Activated T-cell treated with anti-CD3 and anti-CD28 coated beads, Interleukin-2, amount 50 U/mL, for 4 hours (primary cell): ENCODE results near the gene GRIA1. TPM values are rescaled to one million over a fixed set of nuclear protein-coding genes. Genes with fewer than 3 reads are reported as not detected.
"Not testable (repeated sequence)": the region's sequence is repeated elsewhere in the genome, so short reads cannot be mapped to it uniquely, and the experiment has no call there.

Source experiments
- ATAC-seq, 2 donors: fragments of 200-7000 bp; cut with Tn5 transposase; one replicate each; pipeline ENCODE4 v1.10.0; 2021
- DNase-seq: peaks from one replicate; pipeline ENCODE4 v3.0.0-alpha.2; 2020
- H3K27me3 Mint-ChIP-seq: one replicate; pipeline ENCODE4 v1.8.0; 2021; ENCODE audit warnings: low read depth, mixed read lengths
- H3K36me3 Mint-ChIP-seq: one replicate; pipeline ENCODE4 v1.8.0; 2022; ENCODE audit warnings: mixed read lengths; ENCODE audit not compliant: insufficient read depth
- H3K4me1 Mint-ChIP-seq: one replicate; pipeline ENCODE4 v1.8.0; 2021; ENCODE audit warnings: low read depth, mixed read lengths
- H3K4me3 Mint-ChIP-seq: one replicate; pipeline ENCODE4 v1.8.0; 2021; ENCODE audit warnings: mild to moderate bottlenecking, moderate library complexity, mixed read lengths
- H3K9me3 Mint-ChIP-seq: one replicate; pipeline ENCODE4 v1.8.0; 2021; ENCODE audit warnings: mixed read lengths
- total RNA-seq, 3 donors: library from RNA; stranded (reverse); gene quantifications; one replicate each; pipeline ENCODE4 v1.2.1, GENCODE V29; 2021

Gene GRIA1
- total RNA-seq, 3 donors from 2014 or later, result not detected

GRCh38 chr5:153702265-153702664 lies 211.8 kb downstream of the GRIA1 start:
- no peaks in the 10 kb centered on the region for H3K9me3 Mint-ChIP-seq
- no peaks in the 10 kb centered on the region for H3K36me3 Mint-ChIP-seq
- no peak for DNase-seq
- ATAC-seq, result no peak
- no peaks in the 10 kb centered on the region for H3K27me3 Mint-ChIP-seq
- no peaks in the 10 kb centered on the region for H3K4me1 Mint-ChIP-seq
- no peak overlapping the region for H3K4me3 Mint-ChIP-seq

DNA sequence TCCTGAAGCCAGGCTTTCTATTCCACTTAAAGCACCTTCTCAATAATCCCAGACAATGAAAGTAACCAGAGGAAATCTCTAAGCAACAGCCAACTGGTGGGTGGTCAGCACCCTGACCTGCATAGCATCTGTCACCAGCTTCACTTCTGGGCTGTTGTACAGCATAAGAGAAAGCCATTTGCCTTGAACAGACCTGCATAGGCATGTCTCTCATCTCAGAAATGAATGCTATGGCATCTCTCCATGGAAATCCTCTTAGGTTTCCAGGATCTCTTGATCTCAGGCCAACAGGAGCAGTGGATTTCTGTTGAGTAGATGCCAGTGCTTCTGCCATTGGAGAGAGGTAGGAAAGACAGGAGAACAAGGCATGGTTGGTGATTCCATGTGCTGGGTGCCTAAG lies 213.6 kb downstream of the GRIA1 start:
- DNase-seq, result no peak
- no peaks in the 10 kb centered on the region for H3K9me3 Mint-ChIP-seq
- no peaks in the 10 kb centered on the region for H3K36me3 Mint-ChIP-seq
- no peaks in the 10 kb centered on the region for H3K27me3 Mint-ChIP-seq
- ATAC-seq, result no peak
- H3K4me1 Mint-ChIP-seq, result no peaks in the 10 kb centered on the region
- H3K4me3 Mint-ChIP-seq, result no peak overlapping the region

DNA sequence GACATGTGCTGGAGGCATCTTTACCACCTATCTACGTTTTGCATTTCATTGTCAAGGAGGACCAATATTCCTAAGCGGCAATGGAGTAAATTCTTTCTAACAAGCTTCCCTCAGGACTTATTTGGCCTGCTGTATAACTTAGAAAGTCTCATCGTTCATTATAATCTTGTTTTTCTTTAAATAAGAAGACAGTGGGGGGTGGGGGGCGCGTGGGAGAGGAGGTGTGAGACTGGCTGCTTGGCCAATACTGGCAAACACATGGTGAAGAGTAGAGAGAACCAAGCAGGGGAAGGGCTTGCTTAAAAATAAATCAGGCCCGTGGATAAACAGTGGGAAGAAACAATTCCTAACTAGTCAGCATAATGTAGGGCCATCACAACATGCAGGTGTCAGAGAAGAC lies 217.2 kb downstream of the GRIA1 start:
- Mint-ChIP-seq H3K4me1 (no peaks in the 10 kb centered on the region), H3K36me3 (no peaks in the 10 kb centered on the region), H3K4me3 (no peak overlapping the region), H3K27me3 (peaks cover 2% of the 10 kb centered on the region), H3K9me3 (peaks cover 4% of the 10 kb centered on the region)
- ATAC-seq, result no peak
- no peak for DNase-seq

GRCh38 chr5:153711755-153712154 lies 221.3 kb downstream of the GRIA1 start:
- Mint-ChIP-seq H3K4me1 (no peaks in the 10 kb centered on the region), H3K9me3 (peaks cover 4% of the 10 kb centered on the region), H3K27me3 (peaks cover 2% of the 10 kb centered on the region), H3K4me3 (no peak overlapping the region), H3K36me3 (no peaks in the 10 kb centered on the region)
- ATAC-seq (no peak), DNase-seq (no peak)

DNA sequence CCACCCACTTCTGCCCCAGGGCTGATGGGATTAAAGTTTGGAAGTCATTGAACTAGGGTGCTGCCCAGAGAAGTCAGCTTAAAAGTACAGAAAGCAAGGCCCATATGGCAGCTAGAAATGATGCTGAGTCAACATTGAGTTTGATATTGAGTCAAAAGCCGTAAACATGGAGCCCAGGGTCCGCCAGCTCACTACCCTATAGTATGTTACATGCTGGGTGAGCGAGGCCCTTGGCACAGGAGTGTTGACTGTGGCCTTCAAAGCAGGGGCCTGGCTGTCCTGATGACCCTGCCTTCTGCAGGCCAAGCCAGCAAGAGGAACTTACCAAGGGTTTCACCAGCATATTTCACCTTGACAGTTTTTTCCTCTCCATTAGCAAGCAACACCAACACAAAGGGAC lies 222.5 kb downstream of the GRIA1 start:
- H3K9me3 Mint-ChIP-seq, result peaks cover 4% of the 10 kb centered on the region
- ATAC-seq (no peak), DNase-seq (no peak)
- H3K36me3 Mint-ChIP-seq, result no peaks in the 10 kb centered on the region
- peaks cover 2% of the 10 kb centered on the region for H3K27me3 Mint-ChIP-seq
- no peak overlapping the region for H3K4me3 Mint-ChIP-seq
- H3K4me1 Mint-ChIP-seq, result no peaks in the 10 kb centered on the region

DNA sequence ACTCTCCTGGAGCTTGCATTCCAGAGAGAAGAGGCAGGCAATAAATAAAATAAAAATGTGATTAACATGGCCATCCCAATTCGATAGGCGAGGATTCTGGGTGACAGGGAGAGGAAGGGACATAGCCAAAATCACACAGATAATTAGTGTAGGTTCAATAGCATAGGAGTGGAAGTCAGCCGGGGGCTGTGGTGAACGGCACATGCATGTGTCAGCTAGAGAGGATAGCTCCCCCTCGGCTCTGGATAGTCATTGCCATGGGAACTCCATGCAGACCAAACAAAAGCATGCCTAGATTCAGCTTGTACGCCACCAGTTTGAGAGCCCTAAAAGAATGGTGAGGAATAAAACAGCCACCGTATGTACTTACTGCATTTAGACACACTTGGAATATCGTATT lies 223.5 kb downstream of the GRIA1 start:
- Mint-ChIP-seq H3K36me3 (no peaks in the 10 kb centered on the region), H3K4me3 (no peak overlapping the region), H3K4me1 (no peaks in the 10 kb centered on the region), H3K9me3 (peaks cover 4% of the 10 kb centered on the region), H3K27me3 (peaks cover 2% of the 10 kb centered on the region)
- ATAC-seq (no peak), DNase-seq (no peak)

DNA sequence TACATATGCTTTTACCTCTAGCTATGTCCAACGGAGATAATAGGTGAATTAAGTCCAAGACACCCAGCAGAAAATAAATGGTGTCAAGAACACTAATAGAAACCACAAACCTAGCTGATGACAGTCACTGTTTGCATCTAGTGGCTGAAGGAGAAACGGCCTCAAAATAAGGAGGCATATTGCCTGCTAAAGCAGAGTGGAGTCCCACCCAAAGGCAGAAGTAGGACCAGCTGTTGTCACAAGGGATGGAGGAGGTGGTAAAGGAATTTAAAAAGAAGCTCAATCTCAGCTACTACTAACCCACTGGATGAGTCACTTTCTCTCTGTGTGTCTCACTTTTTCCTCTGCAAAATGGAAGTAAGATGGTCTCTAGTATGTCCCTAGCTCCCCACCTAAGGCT lies 224.3 kb downstream of the GRIA1 start:
- DNase-seq (no peak), ATAC-seq (no peak)
- Mint-ChIP-seq H3K4me1 (no peaks in the 10 kb centered on the region), H3K27me3 (peaks cover 2% of the 10 kb centered on the region), H3K4me3 (no peak overlapping the region), H3K9me3 (peaks cover 4% of the 10 kb centered on the region), H3K36me3 (no peaks in the 10 kb centered on the region)

GRCh38 chr5:153717287-153717686 lies 226.8 kb downstream of the GRIA1 start:
- no peak overlapping the region for H3K4me3 Mint-ChIP-seq
- no peak for DNase-seq

GRCh38 chr5:153718713-153719112 lies 228.2 kb downstream of the GRIA1 start:
- no peak for ATAC-seq
- DNase-seq, result no peak
- H3K27me3 Mint-ChIP-seq, result peaks cover 3% of the 10 kb centered on the region
- H3K4me3 Mint-ChIP-seq, result no peak overlapping the region
- peaks cover 4% of the 10 kb centered on the region for H3K9me3 Mint-ChIP-seq
- no peaks in the 10 kb centered on the region for H3K4me1 Mint-ChIP-seq
- H3K36me3 Mint-ChIP-seq, result no peaks in the 10 kb centered on the region

More at GRCh38 chr5:153717287-153717686, 226.8 kb downstream of the GRIA1 start:
- ATAC-seq, result no peak
- Mint-ChIP-seq H3K4me1 (no peaks in the 10 kb centered on the region), H3K9me3 (no peaks in the 10 kb centered on the region), H3K27me3 (no peaks in the 10 kb centered on the region), H3K36me3 (no peaks in the 10 kb centered on the region)

DNA sequence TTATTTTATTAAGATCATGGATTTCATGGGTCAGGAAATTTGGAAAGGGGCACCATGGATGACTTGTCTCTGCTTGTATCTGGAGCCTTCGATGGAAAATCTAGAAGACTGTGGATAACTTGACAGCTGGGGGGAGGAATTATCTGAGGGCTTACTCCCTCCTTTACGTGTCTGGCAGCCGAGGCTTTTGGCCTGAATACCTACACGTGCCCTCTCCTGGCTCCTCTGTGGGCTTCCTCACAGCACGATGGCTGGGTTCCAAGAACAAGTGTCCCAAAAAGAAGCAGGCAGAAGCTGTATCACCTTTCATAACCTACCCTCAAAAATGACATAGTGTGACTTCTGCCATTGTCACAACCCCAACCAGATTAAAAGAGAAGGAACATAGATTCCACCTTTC lies 228.9 kb downstream of the GRIA1 start:
- Mint-ChIP-seq H3K4me1 (no peaks in the 10 kb centered on the region), H3K27me3 (peaks cover 3% of the 10 kb centered on the region), H3K4me3 (no peak overlapping the region), H3K9me3 (peaks cover 4% of the 10 kb centered on the region), H3K36me3 (no peaks in the 10 kb centered on the region)
- ATAC-seq (no peak), DNase-seq (no peak)

GRCh38 chr5:153723022-153723610 lies 232.6 kb downstream of the GRIA1 start:
- H3K9me3 Mint-ChIP-seq, H3K4me1 Mint-ChIP-seq, H3K27me3 Mint-ChIP-seq, DNase-seq, H3K4me3 Mint-ChIP-seq, ATAC-seq, H3K36me3 Mint-ChIP-seq: not testable (repeated sequence)

DNA sequence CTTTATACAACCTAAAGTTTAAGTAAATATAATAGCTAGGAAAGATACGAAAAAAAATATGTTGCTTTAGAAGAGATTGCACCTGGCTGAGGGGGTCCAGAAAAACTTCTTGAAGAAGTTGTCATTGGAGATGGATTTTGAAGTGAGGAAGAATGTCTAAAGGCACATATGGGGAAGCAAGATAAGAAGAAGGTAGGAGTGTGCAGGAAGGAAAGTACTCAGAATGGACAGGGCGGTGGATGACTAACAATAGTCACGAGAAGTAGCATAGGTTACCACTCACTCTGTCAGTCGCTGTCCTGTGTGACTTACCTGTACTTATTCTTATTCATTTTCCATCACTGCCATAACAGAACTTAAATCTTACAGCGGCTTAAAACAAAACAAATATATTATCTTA lies 251.6 kb downstream of the GRIA1 start:
- DNase-seq, result no peak
- H3K9me3 Mint-ChIP-seq, result peaks cover 3% of the 10 kb centered on the region
- H3K4me1 Mint-ChIP-seq, result no peaks in the 10 kb centered on the region

DNA sequence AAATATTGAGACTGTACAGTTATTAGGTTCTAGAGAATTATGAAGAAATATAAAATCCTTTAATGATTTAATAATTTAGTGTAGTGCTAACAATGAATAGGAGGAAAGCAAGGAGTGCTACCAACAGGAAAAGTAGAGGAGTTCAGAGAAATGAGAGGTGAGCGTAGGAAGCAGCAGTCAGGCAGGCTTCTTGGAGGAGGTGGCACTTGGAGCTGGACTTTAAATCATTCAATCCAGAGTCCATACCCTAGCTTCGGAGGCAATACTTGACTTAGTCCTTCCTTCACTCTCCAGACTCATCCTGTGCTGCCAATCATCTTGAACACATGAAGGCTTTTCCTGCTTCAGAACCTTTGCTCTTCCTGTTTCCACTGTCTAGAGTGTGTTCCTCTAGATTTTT lies 254.3 kb downstream of the GRIA1 start:
- peaks cover 3% of the 10 kb centered on the region for H3K27me3 Mint-ChIP-seq

More for the DNA sequence above, 251.6 kb downstream of the GRIA1 start:
- no peak for ATAC-seq
- no peak overlapping the region for H3K4me3 Mint-ChIP-seq
- peaks cover 3% of the 10 kb centered on the region for H3K27me3 Mint-ChIP-seq
- no peaks in the 10 kb centered on the region for H3K36me3 Mint-ChIP-seq

GRCh38 chr5:153745778-153746395 lies 255.4 kb downstream of the GRIA1 start:
- H3K36me3 Mint-ChIP-seq, result no peaks in the 10 kb centered on the region
- H3K27me3 Mint-ChIP-seq, result peaks cover 3% of the 10 kb centered on the region
- H3K9me3 Mint-ChIP-seq, result no peaks in the 10 kb centered on the region
- no peak overlapping the region for H3K4me3 Mint-ChIP-seq
- no peaks in the 10 kb centered on the region for H3K4me1 Mint-ChIP-seq
- no peak for ATAC-seq
- no peak for DNase-seq

More for the DNA sequence above, 254.3 kb downstream of the GRIA1 start:
- Mint-ChIP-seq H3K9me3 (no peaks in the 10 kb centered on the region), H3K4me1 (no peaks in the 10 kb centered on the region), H3K36me3 (no peaks in the 10 kb centered on the region), H3K4me3 (no peak overlapping the region)
- DNase-seq, result no peak
- no peak for ATAC-seq

DNA sequence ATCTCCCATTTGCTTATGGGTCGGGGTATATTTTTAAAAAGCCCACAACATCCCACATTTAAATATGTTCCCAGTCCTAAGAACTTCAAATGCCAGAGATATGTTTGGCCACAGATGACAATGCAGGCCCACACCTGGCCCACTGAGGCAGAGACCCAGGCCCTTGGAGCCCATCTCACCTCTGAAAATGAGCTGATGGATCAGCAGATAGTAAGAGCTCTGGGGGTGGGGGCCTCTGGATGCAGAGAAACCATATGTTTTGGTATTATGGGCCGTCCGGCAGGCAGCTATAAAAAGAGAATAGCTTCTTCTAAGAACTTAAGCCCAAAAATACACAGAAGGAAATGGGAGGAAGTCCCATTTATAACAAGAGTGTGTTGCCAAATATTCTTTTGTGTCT lies 256.0 kb downstream of the GRIA1 start:
- ATAC-seq, result no peak
- no peaks in the 10 kb centered on the region for H3K9me3 Mint-ChIP-seq
- H3K27me3 Mint-ChIP-seq, result peaks cover 3% of the 10 kb centered on the region
- no peak overlapping the region for H3K4me3 Mint-ChIP-seq
- DNase-seq, result no peak
- no peaks in the 10 kb centered on the region for H3K4me1 Mint-ChIP-seq
- no peaks in the 10 kb centered on the region for H3K36me3 Mint-ChIP-seq
